ENCODE measurements around the gene SIRT1. TPM values are rescaled to one million over a fixed set of nuclear protein-coding genes. Genes with fewer than 3 reads are reported as not detected.
A peak's percentile ranks its signal among the peaks of the same experiment; 100 is the strongest.
"Not testable (repeated sequence)": the region's sequence is repeated elsewhere in the genome, so short reads cannot be mapped to it uniquely, and the experiment has no call there.

The SIRT1 gene
- total RNA-seq: 25.2 to 28.4 TPM (median 26.2 TPM) in 3 replicates

DNA sequence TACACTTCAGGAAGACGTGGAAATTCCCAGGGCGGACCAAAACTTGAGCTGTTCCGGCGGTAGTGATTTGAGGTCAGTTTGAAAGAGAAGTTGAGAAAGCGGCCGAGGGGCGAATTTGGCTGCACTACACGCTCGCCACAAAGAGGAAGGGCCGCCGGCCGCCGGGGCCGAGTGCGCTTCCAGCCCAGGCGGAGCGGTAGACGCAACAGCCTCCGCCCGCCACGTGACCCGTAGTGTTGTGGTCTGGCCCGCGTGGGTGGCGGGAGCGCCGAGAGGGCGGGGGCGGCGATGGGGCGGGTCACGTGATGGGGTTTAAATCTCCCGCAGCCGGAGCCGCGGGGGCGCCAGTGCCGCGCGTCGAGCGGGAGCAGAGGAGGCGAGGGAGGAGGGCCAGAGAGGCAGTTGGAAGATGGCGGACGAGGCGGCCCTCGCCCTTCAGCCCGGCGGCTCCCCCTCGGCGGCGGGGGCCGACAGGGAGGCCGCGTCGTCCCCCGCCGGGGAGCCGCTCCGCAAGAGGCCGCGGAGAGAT lies at the start of gene SIRT1:
Gene SIRT1, plus strand, starts transcription at position 344 of the 529 bp plus-strand sequence. Its CDS starts 66 bp downstream, at position 410.
- Mint-ChIP-seq H3K9me3 (no peaks in the 10 kb centered on the region), H3K4me1 (peaks cover 7% of the 10 kb centered on the region), H3K27ac (peak within 1 kb of the TSS; percentile 95), H3K36me3 (peaks cover 16% of the 10 kb centered on the region), H3K27me3 (ENCODE audit: low read depth) (no peaks in the 10 kb centered on the region), H3K4me3 (peak within 1 kb of the TSS; percentile 91)
- peak; percentile 96 to 97 for DNase-seq (ENCODE audit: low spot score in 2 of 2, unreplicated experiment in 2 of 2)
- TF ChIP-seq, protein P1, sequence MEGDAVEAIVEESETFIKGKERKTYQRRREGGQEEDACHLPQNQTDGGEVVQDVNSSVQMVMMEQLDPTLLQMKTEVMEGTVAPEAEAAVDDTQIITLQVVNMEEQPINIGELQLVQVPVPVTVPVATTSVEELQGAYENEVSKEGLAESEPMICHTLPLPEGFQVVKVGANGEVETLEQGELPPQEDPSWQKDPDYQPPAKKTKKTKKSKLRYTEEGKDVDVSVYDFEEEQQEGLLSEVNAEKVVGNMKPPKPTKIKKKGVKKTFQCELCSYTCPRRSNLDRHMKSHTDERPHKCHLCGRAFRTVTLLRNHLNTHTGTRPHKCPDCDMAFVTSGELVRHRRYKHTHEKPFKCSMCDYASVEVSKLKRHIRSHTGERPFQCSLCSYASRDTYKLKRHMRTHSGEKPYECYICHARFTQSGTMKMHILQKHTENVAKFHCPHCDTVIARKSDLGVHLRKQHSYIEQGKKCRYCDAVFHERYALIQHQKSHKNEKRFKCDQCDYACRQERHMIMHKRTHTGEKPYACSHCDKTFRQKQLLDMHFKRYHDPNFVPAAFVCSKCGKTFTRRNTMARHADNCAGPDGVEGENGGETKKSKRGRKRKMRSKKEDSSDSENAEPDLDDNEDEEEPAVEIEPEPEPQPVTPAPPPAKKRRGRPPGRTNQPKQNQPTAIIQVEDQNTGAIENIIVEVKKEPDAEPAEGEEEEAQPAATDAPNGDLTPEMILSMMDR (IDR thresholded peaks at IDR 0.05; ENCODE audit: unreplicated experiment): no peak

DNA sequence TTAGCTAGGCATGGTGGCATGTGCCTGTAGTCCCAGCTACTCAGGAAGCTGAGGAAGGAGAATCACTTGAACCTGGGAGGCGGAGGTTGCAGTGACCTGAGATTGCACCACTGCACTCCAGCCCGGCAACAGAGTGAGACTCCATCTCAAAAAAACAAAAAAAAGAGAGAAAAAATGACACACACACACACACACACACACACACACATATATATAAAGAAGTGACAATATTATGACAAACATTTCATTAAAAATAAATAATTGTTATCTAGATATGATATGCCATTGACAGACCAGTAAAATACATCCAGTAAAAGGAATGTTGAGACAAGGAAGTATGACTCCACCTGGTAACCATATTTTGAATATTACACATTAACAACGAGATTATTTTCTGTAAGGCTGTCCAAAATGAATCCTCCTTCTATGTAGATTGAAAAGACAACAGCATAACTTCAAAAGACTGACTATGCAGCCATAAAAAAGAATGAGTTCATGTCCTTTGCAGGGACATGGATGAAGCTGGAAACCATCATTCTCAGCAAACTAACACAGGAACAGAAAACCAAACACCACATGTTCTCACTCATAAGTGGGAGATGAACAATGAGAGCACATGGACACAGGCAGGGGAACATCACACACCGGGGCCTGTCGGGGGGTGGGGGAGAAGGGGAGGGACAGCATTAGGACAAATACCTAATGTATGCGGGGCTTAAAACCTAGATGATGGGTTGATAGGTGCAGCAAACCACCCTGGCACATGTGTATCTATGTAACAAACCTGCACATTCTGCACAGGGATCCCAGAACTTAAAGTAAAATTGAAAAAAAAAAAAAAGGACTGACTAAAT lies 48.7 kb upstream of the SIRT1 start:
- not testable (repeated sequence) for H3K9me3 Mint-ChIP-seq; H3K27ac Mint-ChIP-seq; H3K27me3 Mint-ChIP-seq (ENCODE audit: low read depth); H3K36me3 Mint-ChIP-seq; DNase-seq (ENCODE audit: low spot score in 2 of 2, unreplicated experiment in 2 of 2)
- H3K4me3 Mint-ChIP-seq: peak overlapping the region; percentile 27
- H3K4me1 Mint-ChIP-seq: peaks cover 14% of the 10 kb centered on the region

DNA sequence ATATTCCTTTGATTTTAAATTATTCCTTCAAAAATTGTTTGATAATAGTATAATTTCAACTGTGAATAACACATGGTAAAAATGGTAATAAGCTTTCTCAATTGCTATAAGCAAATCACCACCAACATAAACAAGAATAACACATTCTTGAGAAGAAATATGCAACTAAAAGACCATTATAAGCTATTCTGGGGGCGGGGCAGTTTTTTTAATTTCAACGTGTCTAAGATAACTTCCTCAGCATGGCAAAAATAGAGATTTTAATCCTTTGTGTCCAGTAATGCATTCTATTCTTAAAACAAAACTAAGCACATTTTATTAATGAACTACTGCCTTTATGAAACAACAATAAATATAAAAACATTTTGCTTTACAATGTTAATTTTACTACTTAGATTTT lies 48.0 kb upstream of the SIRT1 start:
- TF ChIP-seq, protein P1 (IDR thresholded peaks at IDR 0.05; ENCODE audit: unreplicated experiment): no peak
- Mint-ChIP-seq H3K27ac (no peak overlapping the region), H3K27me3 (ENCODE audit: low read depth) (no peaks in the 10 kb centered on the region), H3K36me3 (no peaks in the 10 kb centered on the region), H3K4me1 (peaks cover 14% of the 10 kb centered on the region), H3K4me3 (no peak overlapping the region), H3K9me3 (peaks cover 7% of the 10 kb centered on the region)
- no peak for DNase-seq (ENCODE audit: low spot score in 2 of 2, unreplicated experiment in 2 of 2)

DNA sequence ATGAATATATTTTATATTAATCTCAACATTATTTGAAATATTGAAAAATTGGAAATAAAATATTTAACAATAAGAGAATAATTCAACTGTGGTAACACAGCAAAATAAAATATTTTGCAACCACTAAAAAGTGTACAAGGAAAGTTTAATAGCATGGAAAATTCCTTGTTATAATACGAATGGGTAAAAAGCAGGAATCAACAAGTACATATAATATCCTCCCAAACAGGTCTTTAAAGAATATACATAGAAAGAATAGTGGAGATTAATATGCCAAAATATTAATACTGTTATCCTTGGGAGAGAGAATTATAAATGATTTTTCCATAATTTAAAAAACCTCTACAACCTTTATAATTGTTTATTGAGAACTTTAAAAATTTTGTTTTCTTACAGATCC lies 47.5 kb upstream of the SIRT1 start:
- Mint-ChIP-seq H3K36me3 (no peaks in the 10 kb centered on the region), H3K27me3 (ENCODE audit: low read depth) (no peaks in the 10 kb centered on the region), H3K9me3 (peaks cover 10% of the 10 kb centered on the region), H3K4me3 (peak overlapping the region; percentile 22), H3K4me1 (peaks cover 14% of the 10 kb centered on the region), H3K27ac (no peak overlapping the region)
- TF ChIP-seq, protein P1 (IDR thresholded peaks at IDR 0.05; ENCODE audit: unreplicated experiment): no peak
- DNase-seq (ENCODE audit: low spot score in 2 of 2, unreplicated experiment in 2 of 2): no peak

DNA sequence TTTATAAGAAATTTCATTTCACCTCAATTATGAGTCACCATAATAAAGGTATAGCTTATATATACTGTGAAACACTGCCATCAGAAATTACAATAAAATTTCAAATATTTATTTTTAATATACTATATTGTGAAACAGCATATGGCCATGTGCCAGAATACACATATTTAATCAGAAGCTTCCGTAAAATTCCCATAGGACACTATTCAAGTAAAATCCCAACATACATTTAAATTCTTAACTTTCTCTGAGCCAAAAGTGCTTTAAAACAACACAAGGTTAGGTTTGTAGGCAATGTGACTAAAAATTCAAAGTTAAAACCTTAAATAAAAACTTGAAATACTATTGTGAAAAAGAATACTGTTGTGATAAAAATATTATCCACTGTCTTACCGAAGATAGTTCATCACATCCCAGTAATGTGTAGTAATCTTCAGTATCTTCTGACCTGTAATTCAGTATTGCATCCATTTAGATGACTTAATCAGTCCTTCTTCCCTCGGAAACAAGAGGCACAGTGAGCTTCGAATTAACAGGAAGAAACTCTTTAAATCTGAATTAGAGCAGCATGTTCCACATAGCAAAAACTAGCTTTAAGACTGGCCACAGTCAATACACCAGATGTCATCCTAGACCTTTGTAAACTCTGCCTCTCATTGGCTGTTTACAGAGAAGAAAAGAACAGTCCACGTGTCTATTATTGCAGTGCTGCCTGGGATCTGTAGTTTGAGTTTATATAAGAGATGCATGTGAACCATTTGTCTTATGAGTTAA lies 46.7 kb upstream of the SIRT1 start, which contains the start of gene DNAJC12:
Gene DNAJC12, minus strand, starts transcription at position 648 of the 774 bp plus-strand sequence. Its CDS starts 177 bp downstream, at position 471.
- Mint-ChIP-seq H3K9me3 (peaks cover 10% of the 10 kb centered on the region), H3K4me1 (peaks cover 14% of the 10 kb centered on the region), H3K27me3 (ENCODE audit: low read depth) (no peaks in the 10 kb centered on the region), H3K27ac (peak within 1 kb of the TSS; percentile 86), H3K36me3 (no peaks in the 10 kb centered on the region), H3K4me3 (peak within 1 kb of the TSS; percentile 74)
- no peak for DNase-seq (ENCODE audit: low spot score in 2 of 2, unreplicated experiment in 2 of 2)
- TF ChIP-seq, protein P1 (IDR thresholded peaks at IDR 0.05; ENCODE audit: unreplicated experiment): no peak

DNA sequence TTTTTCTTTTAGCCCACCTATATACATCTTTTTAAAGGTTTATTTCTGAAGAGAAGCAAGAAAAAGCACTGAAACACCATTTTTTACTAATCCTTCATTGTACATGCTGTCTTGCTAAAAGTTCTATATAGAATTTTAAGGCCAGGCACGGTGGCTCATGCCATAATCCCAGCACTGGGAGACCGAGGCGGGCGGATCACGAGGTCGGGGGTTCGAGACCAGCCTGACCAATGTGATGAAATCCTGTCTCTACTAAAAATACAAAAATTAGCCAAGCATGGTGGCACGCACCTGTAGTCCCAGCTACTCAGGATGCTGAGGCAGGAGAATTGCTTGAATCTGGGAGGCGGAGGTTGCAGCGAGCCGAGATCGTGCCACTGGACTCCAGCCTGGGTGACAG lies 44.9 kb upstream of the SIRT1 start:
- not testable (repeated sequence) for H3K27ac Mint-ChIP-seq

More for the DNA sequence above, 44.9 kb upstream of the SIRT1 start:
- H3K36me3 Mint-ChIP-seq; DNase-seq (ENCODE audit: low spot score in 2 of 2, unreplicated experiment in 2 of 2); H3K9me3 Mint-ChIP-seq; H3K27me3 Mint-ChIP-seq (ENCODE audit: low read depth); H3K4me3 Mint-ChIP-seq: not testable (repeated sequence)
- peaks cover 14% of the 10 kb centered on the region for H3K4me1 Mint-ChIP-seq
